Keratinocyte (primary cell): ENCODE measurements around the gene ARID3A.

Experiments used
- CTCF ChIP-seq, 3 experiments: IDR thresholded peaks in 1 of 3; conservative IDR thresholded peaks in 1 of 3; optimal IDR thresholded peaks in 1 of 3; 2 replicates in 2 of 3; 3 replicates in 1 of 3; pipeline versions ENCODE3 to v1.5.1; 2011; ENCODE audit warnings: low read length in 3 of 3, mild to moderate bottlenecking in 3 of 3, moderate library complexity in 2 of 3, control low read depth in 1 of 3, inconsistent platforms in 1 of 3; ENCODE audit not compliant: insufficient read depth in 2 of 3; ENCODE audit errors: extremely low read depth in 1 of 3
- EZH2 ChIP-seq: IDR thresholded peaks from one replicate; pipeline ENCODE4 v1.6.1; 2012; ENCODE audit warnings: inconsistent platforms, mild to moderate bottlenecking, low read length, moderate library complexity

GRCh38 chr19:964116-964520 lies 38.3 kb downstream of the ARID3A start:
- TF ChIP-seq CTCF (optimal IDR thresholded peaks at IDR 0.05 in 1 of 3, IDR thresholded peaks at IDR 0.05 in 1 of 3, conservative IDR thresholded peaks at IDR 0.05 in 1 of 3; ENCODE audit: extremely low read depth in 1 of 3, insufficient read depth in 2 of 3, low read length in 3 of 3) (no peak), EZH2 (no peak)
